C4-2B (cell line): ENCODE results near the gene BSND.

Experiments used
- ZFX ChIP-seq: fragments of 450-650 bp; IDR thresholded peaks from 2 replicates; pipeline ENCODE4 v1.6.1; 2017
- TF ChIP-seq, protein P1 (sequence below): fragments of 450-650 bp; conservative IDR thresholded peaks from 2 replicates; pipeline ENCODE4 v1.5.1; 2017; ENCODE audit warnings: mild to moderate bottlenecking

DNA sequence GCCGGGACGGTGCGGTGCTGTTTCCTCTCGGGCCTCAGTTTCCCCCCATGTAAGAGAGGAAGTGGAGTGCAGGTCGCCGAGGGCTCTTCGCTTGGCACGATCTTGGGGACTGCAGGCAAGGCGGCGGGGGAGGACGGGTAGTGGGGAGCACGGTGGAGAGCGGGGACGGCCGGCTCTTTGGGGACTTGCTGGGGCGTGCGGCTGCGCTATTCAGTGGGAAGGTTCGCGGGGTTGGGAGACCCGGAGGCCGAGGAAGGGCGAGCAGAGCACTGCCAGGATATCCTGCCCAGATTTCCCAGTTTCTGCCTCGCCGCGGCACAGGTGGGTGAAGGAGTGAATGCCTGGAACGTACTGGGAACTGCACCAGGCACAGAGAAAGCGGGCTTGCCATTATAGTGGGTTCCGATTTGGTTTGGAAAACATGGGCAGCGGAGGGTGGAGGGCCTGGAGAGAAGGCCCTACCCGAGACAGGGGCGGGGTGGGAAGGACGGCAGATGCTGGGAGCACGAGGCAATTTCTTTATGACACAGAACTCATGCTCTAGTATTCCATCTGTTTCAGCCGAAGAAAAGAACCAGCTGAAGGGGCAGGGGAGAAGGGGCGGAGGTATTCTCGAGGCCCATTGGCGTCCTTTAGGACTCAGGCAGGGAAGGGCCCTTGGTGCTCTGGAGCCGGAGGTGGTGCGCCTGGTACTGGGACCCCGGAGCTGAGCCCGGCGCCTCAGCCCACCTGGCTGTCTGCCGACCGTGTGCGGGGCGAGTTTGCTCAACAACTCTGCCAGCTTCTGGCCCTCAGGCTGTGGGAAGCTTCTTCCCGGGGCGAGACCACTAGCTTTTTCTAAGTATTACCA lies 41.6 kb downstream of the BSND start:
- TF ChIP-seq, protein P1, sequence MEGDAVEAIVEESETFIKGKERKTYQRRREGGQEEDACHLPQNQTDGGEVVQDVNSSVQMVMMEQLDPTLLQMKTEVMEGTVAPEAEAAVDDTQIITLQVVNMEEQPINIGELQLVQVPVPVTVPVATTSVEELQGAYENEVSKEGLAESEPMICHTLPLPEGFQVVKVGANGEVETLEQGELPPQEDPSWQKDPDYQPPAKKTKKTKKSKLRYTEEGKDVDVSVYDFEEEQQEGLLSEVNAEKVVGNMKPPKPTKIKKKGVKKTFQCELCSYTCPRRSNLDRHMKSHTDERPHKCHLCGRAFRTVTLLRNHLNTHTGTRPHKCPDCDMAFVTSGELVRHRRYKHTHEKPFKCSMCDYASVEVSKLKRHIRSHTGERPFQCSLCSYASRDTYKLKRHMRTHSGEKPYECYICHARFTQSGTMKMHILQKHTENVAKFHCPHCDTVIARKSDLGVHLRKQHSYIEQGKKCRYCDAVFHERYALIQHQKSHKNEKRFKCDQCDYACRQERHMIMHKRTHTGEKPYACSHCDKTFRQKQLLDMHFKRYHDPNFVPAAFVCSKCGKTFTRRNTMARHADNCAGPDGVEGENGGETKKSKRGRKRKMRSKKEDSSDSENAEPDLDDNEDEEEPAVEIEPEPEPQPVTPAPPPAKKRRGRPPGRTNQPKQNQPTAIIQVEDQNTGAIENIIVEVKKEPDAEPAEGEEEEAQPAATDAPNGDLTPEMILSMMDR = no peak
- no peak for TF ChIP-seq ZFX
